WTC11 (cell line): ENCODE results near the gene DTHD1. TPM values are rescaled to one million over a fixed set of nuclear protein-coding genes. Genes with fewer than 3 reads are reported as not detected.

Experiments
- ATAC-seq: fragments of 200-7000 bp; cut with Tn5 transposase; 2 replicates; pipeline ENCODE4 v1.10.0; 2021; ENCODE audit warnings: mild to moderate bottlenecking, moderate library complexity
- CTCF ChIA-PET: fragments of 300-600 bp; sonication (Branson Sonifier 250); formaldehyde crosslinking; loops from one replicate; lab custom pipeline; 2021; ENCODE audit warnings: antibody characterized with exemption; lab: Charles Lee
- POLR2A ChIA-PET: fragments of 350-600 bp; sonication (Branson Sonifier 250); formaldehyde crosslinking; loops from one replicate; lab custom pipeline; 2021; ENCODE audit warnings: antibody characterized with exemption; lab: Charles Lee
- DNase-seq: peaks from one replicate; pipeline ENCODE4 v3.0.0; 2021; ENCODE audit warnings: low spot score
- H3K27ac Mint-ChIP-seq: 2 replicates; pipeline ENCODE4 v1.8.0; 2021; ENCODE audit warnings: mixed read lengths
- H3K27me3 Mint-ChIP-seq: 2 replicates; pipeline ENCODE4 v1.8.0; 2021; ENCODE audit warnings: low read depth, mild to moderate bottlenecking, moderate library complexity, mixed read lengths
- H3K36me3 Mint-ChIP-seq: 2 replicates; pipeline ENCODE4 v1.8.0; 2021; ENCODE audit warnings: mixed read lengths
- H3K4me1 Mint-ChIP-seq: 2 replicates; pipeline ENCODE4 v1.8.0; 2022; ENCODE audit warnings: mixed read lengths
- H3K4me3 Mint-ChIP-seq: 2 replicates; pipeline ENCODE4 v1.8.0; 2021; ENCODE audit warnings: mild to moderate bottlenecking, moderate library complexity, mixed read lengths
- H3K9me3 Mint-ChIP-seq: 2 replicates; pipeline ENCODE4 v1.8.0; 2021; ENCODE audit warnings: mixed read lengths
- AFF4 ChIP-seq: sonication (generic); formaldehyde crosslinking; IDR thresholded peaks from 2 replicates; pipeline ENCODE4 v1.8.1; 2023; ENCODE audit warnings: mild to moderate bottlenecking, missing genetic modification reagents, borderline replicate concordance
- AR ChIP-seq: fragments of 250-450 bp; sonication (Bioruptor Pico); IDR thresholded peaks from 2 replicates; pipeline ENCODE4 v1.9.0; 2021; ENCODE audit warnings: mild to moderate bottlenecking
- ATF2 ChIP-seq: sonication (generic); formaldehyde crosslinking; IDR thresholded peaks from 2 replicates; pipeline ENCODE4 v1.8.1; 2022; ENCODE audit warnings: low read depth, missing genetic modification reagents, borderline replicate concordance
- ERG ChIP-seq: fragments of 250-450 bp; sonication (Bioruptor Pico); IDR thresholded peaks from 2 replicates; pipeline ENCODE4 v1.8.0; 2021; ENCODE audit warnings: mild to moderate bottlenecking
- HMGXB4 ChIP-seq: sonication (generic); formaldehyde crosslinking; IDR thresholded peaks from 2 replicates; pipeline ENCODE4 v1.8.1; 2023; ENCODE audit warnings: mild to moderate bottlenecking, moderate library complexity, missing genetic modification reagents
- JAZF1 ChIP-seq: fragments of 250-450 bp; sonication (Bioruptor Pico); IDR thresholded peaks from 2 replicates; pipeline ENCODE4 v1.9.0; 2021; ENCODE audit warnings: moderate library complexity, mild to moderate bottlenecking, inconsistent platforms
- PRRX2 ChIP-seq: fragments of 250-450 bp; sonication (Bioruptor Pico); IDR thresholded peaks from 2 replicates; pipeline ENCODE4 v1.8.0; 2021; ENCODE audit warnings: mild to moderate bottlenecking
- SMAD4 ChIP-seq: sonication (generic); formaldehyde crosslinking; IDR thresholded peaks from 2 replicates; pipeline ENCODE4 v1.8.0; 2022; ENCODE audit warnings: mild to moderate bottlenecking, missing genetic modification reagents
- TCF7 ChIP-seq: sonication (generic); formaldehyde crosslinking; IDR thresholded peaks from 2 replicates; pipeline ENCODE4 v1.8.0; 2022; ENCODE audit warnings: mild to moderate bottlenecking, low read depth, missing genetic modification reagents, moderate library complexity
- TEAD1 ChIP-seq: sonication (generic); formaldehyde crosslinking; IDR thresholded peaks from 2 replicates; pipeline ENCODE4 v1.8.0; 2022; ENCODE audit warnings: mild to moderate bottlenecking, missing genetic modification reagents
- TEAD4 ChIP-seq: sonication (generic); formaldehyde crosslinking; IDR thresholded peaks from 2 replicates; pipeline ENCODE4 v1.8.0; 2022; ENCODE audit warnings: mild to moderate bottlenecking, missing genetic modification reagents
- ZBTB21 ChIP-seq: sonication (generic); formaldehyde crosslinking; IDR thresholded peaks from 2 replicates; pipeline ENCODE4 v1.8.1; 2023; ENCODE audit warnings: mild to moderate bottlenecking, missing genetic modification reagents, borderline replicate concordance
- ZNF423 ChIP-seq: fragments of 250-450 bp; sonication (Bioruptor Pico); IDR thresholded peaks from 2 replicates; pipeline ENCODE4 v2.1.2; 2022; ENCODE audit warnings: mild to moderate bottlenecking, moderate library complexity
- total RNA-seq: library from RNA; stranded (reverse); gene quantifications from 3 replicates; pipeline ENCODE4 v1.2.3, GENCODE V29; 2021
- TF ChIP-seq, protein P1 (sequence below): sonication (generic); formaldehyde crosslinking; IDR thresholded peaks from 2 replicates; pipeline ENCODE4 v1.8.0; 2022; ENCODE audit warnings: mild to moderate bottlenecking, missing genetic modification reagents
- TF ChIP-seq, protein P2 (sequence below): fragments of 250-450 bp; sonication (Bioruptor Pico); IDR thresholded peaks from 2 replicates; pipeline ENCODE4 v2.1.2; 2022; ENCODE audit warnings: mild to moderate bottlenecking, moderate library complexity
- TF ChIP-seq, protein P3 (sequence below): fragments of 200-600 bp; IDR thresholded peaks from 2 replicates; pipeline ENCODE4 v1.8.0; 2022; ENCODE audit warnings: antibody characterized with exemption
- TF ChIP-seq, protein P4 (sequence below): sonication (generic); formaldehyde crosslinking; IDR thresholded peaks from 2 replicates; pipeline ENCODE4 v1.8.0; 2022; ENCODE audit warnings: mild to moderate bottlenecking, missing genetic modification reagents

DTHD1 gene
- total RNA-seq, 1 experiment from 2014 or later: not detected

GRCh38 chr4:36321176-36321575 is 39.8 kb downstream of the DTHD1 start (continued):
- no peak for TF ChIP-seq ATF2
- TF ChIP-seq AFF4 (CRISPR knock-in tag): no peak
- no peak for TF ChIP-seq JAZF1
- TF ChIP-seq PRRX2 (CRISPR knock-in tag): no peak

GRCh38 chr4:36322921-36323354 is 41.5 kb downstream of the DTHD1 start:
- H3K9me3 Mint-ChIP-seq: 0 out of 2 replicates have a peak, but pooled peaks cover 3% of the 10 kb centered on the region
- TF ChIP-seq ZBTB21 (CRISPR knock-in tag) (no peak), HMGXB4 (CRISPR knock-in tag) (no peak), ERG (CRISPR knock-in tag) (no peak), ZNF423 (CRISPR knock-in tag) (no peak), SMAD4 (CRISPR knock-in tag) (no peak), AR (CRISPR knock-in tag) (no peak), TEAD4 (CRISPR knock-in tag) (no peak), TCF7 (CRISPR knock-in tag) (no peak), TEAD1 (CRISPR knock-in tag) (no peak)
- TF ChIP-seq, protein P1, sequence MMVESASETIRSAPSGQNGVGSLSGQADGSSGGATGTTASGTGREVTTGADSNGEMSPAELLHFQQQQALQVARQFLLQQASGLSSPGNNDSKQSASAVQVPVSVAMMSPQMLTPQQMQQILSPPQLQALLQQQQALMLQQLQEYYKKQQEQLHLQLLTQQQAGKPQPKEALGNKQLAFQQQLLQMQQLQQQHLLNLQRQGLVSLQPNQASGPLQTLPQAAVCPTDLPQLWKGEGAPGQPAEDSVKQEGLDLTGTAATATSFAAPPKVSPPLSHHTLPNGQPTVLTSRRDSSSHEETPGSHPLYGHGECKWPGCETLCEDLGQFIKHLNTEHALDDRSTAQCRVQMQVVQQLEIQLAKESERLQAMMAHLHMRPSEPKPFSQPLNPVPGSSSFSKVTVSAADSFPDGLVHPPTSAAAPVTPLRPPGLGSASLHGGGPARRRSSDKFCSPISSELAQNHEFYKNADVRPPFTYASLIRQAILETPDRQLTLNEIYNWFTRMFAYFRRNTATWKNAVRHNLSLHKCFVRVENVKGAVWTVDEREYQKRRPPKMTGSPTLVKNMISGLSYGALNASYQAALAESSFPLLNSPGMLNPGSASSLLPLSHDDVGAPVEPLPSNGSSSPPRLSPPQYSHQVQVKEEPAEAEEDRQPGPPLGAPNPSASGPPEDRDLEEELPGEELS (CRISPR knock-in tag): no peak
- TF ChIP-seq, protein P2, sequence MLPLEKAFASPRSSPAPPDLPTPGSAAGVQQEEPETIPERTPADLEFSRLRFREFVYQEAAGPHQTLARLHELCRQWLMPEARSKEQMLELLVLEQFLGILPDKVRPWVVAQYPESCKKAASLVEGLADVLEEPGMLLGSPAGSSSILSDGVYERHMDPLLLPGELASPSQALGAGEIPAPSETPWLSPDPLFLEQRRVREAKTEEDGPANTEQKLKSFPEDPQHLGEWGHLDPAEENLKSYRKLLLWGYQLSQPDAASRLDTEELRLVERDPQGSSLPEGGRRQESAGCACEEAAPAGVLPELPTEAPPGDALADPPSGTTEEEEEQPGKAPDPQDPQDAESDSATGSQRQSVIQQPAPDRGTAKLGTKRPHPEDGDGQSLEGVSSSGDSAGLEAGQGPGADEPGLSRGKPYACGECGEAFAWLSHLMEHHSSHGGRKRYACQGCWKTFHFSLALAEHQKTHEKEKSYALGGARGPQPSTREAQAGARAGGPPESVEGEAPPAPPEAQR (CRISPR knock-in tag): no peak
- TF ChIP-seq, protein P3, sequence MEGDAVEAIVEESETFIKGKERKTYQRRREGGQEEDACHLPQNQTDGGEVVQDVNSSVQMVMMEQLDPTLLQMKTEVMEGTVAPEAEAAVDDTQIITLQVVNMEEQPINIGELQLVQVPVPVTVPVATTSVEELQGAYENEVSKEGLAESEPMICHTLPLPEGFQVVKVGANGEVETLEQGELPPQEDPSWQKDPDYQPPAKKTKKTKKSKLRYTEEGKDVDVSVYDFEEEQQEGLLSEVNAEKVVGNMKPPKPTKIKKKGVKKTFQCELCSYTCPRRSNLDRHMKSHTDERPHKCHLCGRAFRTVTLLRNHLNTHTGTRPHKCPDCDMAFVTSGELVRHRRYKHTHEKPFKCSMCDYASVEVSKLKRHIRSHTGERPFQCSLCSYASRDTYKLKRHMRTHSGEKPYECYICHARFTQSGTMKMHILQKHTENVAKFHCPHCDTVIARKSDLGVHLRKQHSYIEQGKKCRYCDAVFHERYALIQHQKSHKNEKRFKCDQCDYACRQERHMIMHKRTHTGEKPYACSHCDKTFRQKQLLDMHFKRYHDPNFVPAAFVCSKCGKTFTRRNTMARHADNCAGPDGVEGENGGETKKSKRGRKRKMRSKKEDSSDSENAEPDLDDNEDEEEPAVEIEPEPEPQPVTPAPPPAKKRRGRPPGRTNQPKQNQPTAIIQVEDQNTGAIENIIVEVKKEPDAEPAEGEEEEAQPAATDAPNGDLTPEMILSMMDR: no peak
- TF ChIP-seq, protein P4, sequence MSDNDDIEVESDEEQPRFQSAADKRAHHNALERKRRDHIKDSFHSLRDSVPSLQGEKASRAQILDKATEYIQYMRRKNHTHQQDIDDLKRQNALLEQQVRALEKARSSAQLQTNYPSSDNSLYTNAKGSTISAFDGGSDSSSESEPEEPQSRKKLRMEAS (CRISPR knock-in tag): no peak
- TF ChIP-seq, all 79 proteins: peak for 0
- H3K27ac Mint-ChIP-seq: no peak overlapping the region
- DNase-seq: no peak
- no peaks in the 10 kb centered on the region for H3K36me3 Mint-ChIP-seq
- H3K4me1 Mint-ChIP-seq: no peaks in the 10 kb centered on the region
- no peak for ATAC-seq
- H3K4me3 Mint-ChIP-seq: no peak overlapping the region
- POLR2A ChIA-PET: no interaction called here
- H3K27me3 Mint-ChIP-seq: no peaks in the 10 kb centered on the region
- CTCF ChIA-PET: no interaction called here
